OCI-LY1 (cell line): Measurements from ENCODE around the gene MARCHF7.

ENCODE experiments used
- H2AFZ ChIP-seq: fragments of 200-600 bp; sonication (generic), shearing (Covaris generic); 2 replicates; pipeline ENCODE4 v1.6.0; 2014; ENCODE audit warnings: antibody characterized with exemption, mild to moderate bottlenecking, low read length
- H3F3A ChIP-seq: fragments of 200-600 bp; sonication (generic), shearing (Covaris generic); 2 replicates; pipeline ENCODE4 v1.6.0; 2014; ENCODE audit warnings: mild to moderate bottlenecking, antibody characterized with exemption, low read length, moderate library complexity; ENCODE audit not compliant: insufficient read depth
- H3K27ac ChIP-seq: fragments of 200-600 bp; sonication (generic); 2 replicates; pipeline ENCODE4 v1.5.1; 2014; ENCODE audit warnings: low read length, mixed run types, mild to moderate bottlenecking, low read depth; ENCODE audit not compliant: poor library complexity, severe bottlenecking
- H3K27me3 ChIP-seq: fragments of 200-600 bp; sonication (generic); 2 replicates; pipeline ENCODE4 v1.6.0; 2014; ENCODE audit warnings: antibody characterized with exemption, mild to moderate bottlenecking, low read length, moderate library complexity; ENCODE audit not compliant: insufficient read depth
- H3K36me3 ChIP-seq: fragments of 200-600 bp; sonication (generic); 2 replicates; pipeline ENCODE4 v1.6.1; 2014; ENCODE audit warnings: mild to moderate bottlenecking, antibody characterized with exemption, low read length, moderate library complexity, mixed read lengths; ENCODE audit not compliant: insufficient read depth
- H3K4me1 ChIP-seq: fragments of 200-600 bp; sonication (generic); 2 replicates; pipeline ENCODE4 v1.5.1; 2014; ENCODE audit warnings: mild to moderate bottlenecking, low read length, moderate library complexity; ENCODE audit not compliant: insufficient read depth, severe bottlenecking
- H3K4me2 ChIP-seq: fragments of 200-600 bp; sonication (generic), shearing (Covaris generic); 2 replicates; pipeline ENCODE4 v1.6.1; 2014; ENCODE audit warnings: low read length
- H3K4me3 ChIP-seq: fragments of 200-600 bp; sonication (generic); 2 replicates; pipeline ENCODE4 v1.5.1; 2014; ENCODE audit warnings: low read length, low read depth, mild to moderate bottlenecking, mixed read lengths; ENCODE audit not compliant: poor library complexity, severe bottlenecking
- H3K79me2 ChIP-seq: fragments of 200-600 bp; shearing (Covaris generic); 2 replicates; pipeline ENCODE4 v1.6.1; 2016; ENCODE audit warnings: mixed run types, low read length, mixed read lengths; ENCODE audit not compliant: insufficient read depth
- H3K9ac ChIP-seq: fragments of 200-600 bp; sonication (generic), shearing (Covaris generic); 2 replicates; pipeline ENCODE4 v1.6.1; 2014; ENCODE audit warnings: mild to moderate bottlenecking, low read length, mixed read lengths
- H3K9me2 ChIP-seq: fragments of 200-600 bp; sonication (generic), shearing (Covaris generic); 2 replicates; pipeline ENCODE4 v1.6.1; 2014; ENCODE audit warnings: low read depth, mild to moderate bottlenecking, low read length, mixed read lengths
- H3K9me3 ChIP-seq: fragments of 200-600 bp; shearing (Covaris generic); 2 replicates; pipeline ENCODE4 v1.6.1; 2014; ENCODE audit warnings: low read length, mixed read lengths
- H4K20me1 ChIP-seq: fragments of 200-600 bp; sonication (generic), shearing (Covaris generic); 2 replicates; pipeline ENCODE4 v1.6.0; 2016; ENCODE audit warnings: mild to moderate bottlenecking, low read length; ENCODE audit not compliant: insufficient read depth
- EZH2 ChIP-seq: fragments of 200-600 bp; sonication (generic), shearing (Covaris generic); IDR thresholded peaks from 2 replicates; pipeline ENCODE4 v1.8.0; 2017; ENCODE audit warnings: borderline replicate concordance, mixed run types, mild to moderate bottlenecking, antibody characterized with exemption, low read length, moderate library complexity, mixed read lengths
- TF ChIP-seq, protein P1 (sequence below): fragments of 200-600 bp; sonication (generic), shearing (Covaris generic); IDR thresholded peaks from 2 replicates; pipeline ENCODE4 v1.5.1; 2017; ENCODE audit warnings: mild to moderate bottlenecking, antibody characterized with exemption, low read length, moderate library complexity, mixed read lengths

Gene MARCHF7

GRCh38 chr2:159737292-159737916, 25.1 kb downstream of the MARCHF7 start:
- H2AFZ ChIP-seq, result no peak overlapping the region
- H3K4me2 ChIP-seq, result no peak overlapping the region
- no peak overlapping the region for H3K9ac ChIP-seq
- peaks cover 64% of the 10 kb centered on the region for H3K79me2 ChIP-seq
- H3F3A ChIP-seq, result no peaks in the 10 kb centered on the region
- no peaks in the 10 kb centered on the region for H3K9me3 ChIP-seq
- H3K4me3 ChIP-seq, result no peak overlapping the region
- H3K27me3 ChIP-seq, result no peaks in the 10 kb centered on the region
- no peak overlapping the region for H3K27ac ChIP-seq
- no peaks in the 10 kb centered on the region for H3K4me1 ChIP-seq
- TF ChIP-seq, protein P1, sequence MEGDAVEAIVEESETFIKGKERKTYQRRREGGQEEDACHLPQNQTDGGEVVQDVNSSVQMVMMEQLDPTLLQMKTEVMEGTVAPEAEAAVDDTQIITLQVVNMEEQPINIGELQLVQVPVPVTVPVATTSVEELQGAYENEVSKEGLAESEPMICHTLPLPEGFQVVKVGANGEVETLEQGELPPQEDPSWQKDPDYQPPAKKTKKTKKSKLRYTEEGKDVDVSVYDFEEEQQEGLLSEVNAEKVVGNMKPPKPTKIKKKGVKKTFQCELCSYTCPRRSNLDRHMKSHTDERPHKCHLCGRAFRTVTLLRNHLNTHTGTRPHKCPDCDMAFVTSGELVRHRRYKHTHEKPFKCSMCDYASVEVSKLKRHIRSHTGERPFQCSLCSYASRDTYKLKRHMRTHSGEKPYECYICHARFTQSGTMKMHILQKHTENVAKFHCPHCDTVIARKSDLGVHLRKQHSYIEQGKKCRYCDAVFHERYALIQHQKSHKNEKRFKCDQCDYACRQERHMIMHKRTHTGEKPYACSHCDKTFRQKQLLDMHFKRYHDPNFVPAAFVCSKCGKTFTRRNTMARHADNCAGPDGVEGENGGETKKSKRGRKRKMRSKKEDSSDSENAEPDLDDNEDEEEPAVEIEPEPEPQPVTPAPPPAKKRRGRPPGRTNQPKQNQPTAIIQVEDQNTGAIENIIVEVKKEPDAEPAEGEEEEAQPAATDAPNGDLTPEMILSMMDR, result no peak
- peaks cover 89% of the 10 kb centered on the region for H3K36me3 ChIP-seq
- H3K9me2 ChIP-seq, result no peaks in the 10 kb centered on the region
- no peaks in the 10 kb centered on the region for H4K20me1 ChIP-seq

DNA sequence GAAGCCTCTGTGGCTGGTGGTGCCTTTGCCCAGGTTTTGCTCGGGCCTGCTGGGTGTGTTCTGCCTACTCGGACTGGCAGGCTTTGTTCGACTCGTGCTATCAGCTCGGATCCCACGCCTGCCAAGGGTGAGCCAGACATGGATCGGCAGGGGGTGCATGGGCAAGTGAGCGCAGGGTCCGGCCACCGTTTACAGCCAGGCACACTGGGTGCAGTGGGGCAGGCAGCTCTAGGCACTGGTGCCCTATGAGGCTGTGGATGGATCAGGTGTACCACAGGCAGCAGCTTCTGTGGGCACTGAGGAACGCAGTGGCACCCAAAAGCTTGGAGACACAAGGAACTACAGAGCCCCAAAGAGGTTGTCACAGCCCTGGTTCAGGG, 25.6 kb downstream of the MARCHF7 start:
- Histone ChIP-seq H3K9me2 (no peaks in the 10 kb centered on the region), H3K9ac (no peak overlapping the region), H3K4me3 (no peak overlapping the region), H3F3A (no peaks in the 10 kb centered on the region), H3K4me1 (no peaks in the 10 kb centered on the region), H3K36me3 (peaks cover 90% of the 10 kb centered on the region), H3K27me3 (no peaks in the 10 kb centered on the region), H2AFZ (no peak overlapping the region), H3K27ac (no peak overlapping the region), H3K4me2 (no peak overlapping the region), H3K79me2 (peaks cover 59% of the 10 kb centered on the region), H3K9me3 (no peaks in the 10 kb centered on the region), H4K20me1 (no peaks in the 10 kb centered on the region)
- TF ChIP-seq EZH2, result no peak
- TF ChIP-seq, protein P1, result no peak

GRCh38 chr2:159738509-159739390, 26.4 kb downstream of the MARCHF7 start:
- Histone ChIP-seq H3K4me3 (no peak overlapping the region), H4K20me1 (no peaks in the 10 kb centered on the region), H2AFZ (no peak overlapping the region), H3K9me3 (no peaks in the 10 kb centered on the region), H3K9ac (no peak overlapping the region), H3K36me3 (peaks cover 90% of the 10 kb centered on the region), H3K4me2 (no peak overlapping the region), H3K4me1 (no peaks in the 10 kb centered on the region), H3K27ac (no peak overlapping the region), H3K79me2 (peaks cover 52% of the 10 kb centered on the region), H3K9me2 (no peaks in the 10 kb centered on the region), H3F3A (no peaks in the 10 kb centered on the region), H3K27me3 (no peaks in the 10 kb centered on the region)
- TF ChIP-seq, protein P1, result no peak
- TF ChIP-seq EZH2, result no peak
